AG04449 (cell line): Measurements from ENCODE around the gene GPS1.

Experiments used
- CTCF ChIA-PET: fragments of 350-600 bp; formaldehyde crosslinking; extraction: SDS; loops from one replicate; lab custom pipeline; 2021; ENCODE audit warnings: antibody characterized with exemption; lab: Yijun Ruan, JAX
- POLR2A ChIA-PET: fragments of 400-600, 350-600 bp; formaldehyde crosslinking; extraction: SDS; loops from one replicate; lab custom pipeline; 2020; ENCODE audit warnings: antibody characterized with exemption, inconsistent platforms; lab: Yijun Ruan, JAX
- DNase-seq: peaks from one replicate; pipeline ENCODE4 v3.0.0-alpha.2; 2010; ENCODE audit warnings: low read depth, low spot score
- H3K4me3 ChIP-seq: 2 replicates; pipeline ENCODE4 v1.5.1; 2011; ENCODE audit warnings: low read depth, mild to moderate bottlenecking, control low read depth, low read length
- CTCF ChIP-seq: IDR thresholded peaks from one replicate; pipeline ENCODE4 v1.5.1; 2011; ENCODE audit warnings: mild to moderate bottlenecking, moderate library complexity, low read length, control low read depth, inconsistent platforms; ENCODE audit not compliant: insufficient read depth; ENCODE audit errors: missing control alignments

Gene GPS1

GRCh38 chr17:82085031-82085861 lies 33.5 kb downstream of the GPS1 start:
- DNase-seq = no peak
- no peak overlapping the region for H3K4me3 ChIP-seq
- TF ChIP-seq CTCF = no peak
- POLR2A ChIA-PET = no interaction called here
- CTCF ChIA-PET = no interaction called here

GRCh38 chr17:82085931-82086764 lies 34.5 kb downstream of the GPS1 start:
- H3K4me3 ChIP-seq = no peak overlapping the region
- POLR2A ChIA-PET = interaction anchor here (1.0 kb wide), 1 partner anchor 15 kb away, joined by 3 read pairs; no protein-coding TSS in a partner anchor
- CTCF ChIA-PET = interaction anchor here (0.7 kb wide), 1 partner anchor 84 kb away, joined by 3 read pairs; no protein-coding TSS in a partner anchor
- no peak for TF ChIP-seq CTCF
- DNase-seq = no peak

- ChIA-PET POLR2A (interaction anchor here (1.0 to 1.1 kb wide), 3 partner anchors 16 to 241 kb away, joined by 3 read pairs; no protein-coding TSS in a partner anchor), CTCF (interaction anchor here (0.7 kb wide), 1 partner anchor 83 kb away, joined by 3 read pairs; no protein-coding TSS in a partner anchor)
- no peak for DNase-seq
- no peak for TF ChIP-seq CTCF
- H3K4me3 ChIP-seq = no peak overlapping the region
These were observed 35.5 kb downstream of the GPS1 start for GRCh38 chr17:82086941-82087906.

GRCh38 chr17:82087961-82088837 lies 36.5 kb downstream of the GPS1 start:
- ChIA-PET POLR2A (interaction anchor here (1.1 kb wide), 2 partner anchors 37 to 240 kb away, joined by 3 read pairs; no protein-coding TSS in a partner anchor), CTCF (no interaction called here)
- TF ChIP-seq CTCF = no peak
- H3K4me3 ChIP-seq = no peak overlapping the region
- no peak for DNase-seq
